NCI-H748 (cell line): ENCODE measurements around the gene FKBP1A.

Experiments
- DNase-seq: peaks from one replicate; lab custom pipeline; 2025; ENCODE audit not compliant: unreplicated experiment; lab: John Stamatoyannopoulos, UW

Gene FKBP1A

GRCh38 chr20:1320016-1320415 lies 72.8 kb downstream of the FKBP1A start:
- DNase-seq, result no peak

- no peak for DNase-seq
These were observed 73.4 kb downstream of the FKBP1A start for GRCh38 chr20:1319462-1319861.

GRCh38 chr20:1319051-1319450 lies 73.8 kb downstream of the FKBP1A start:
- no peak for DNase-seq
